Skin of body (tissue), 2 donors: ENCODE results near the gene DNAJC13. TPM values are rescaled to one million over a fixed set of nuclear protein-coding genes. Genes with fewer than 3 reads are reported as not detected.

ENCODE experiments used
- DNase-seq: peaks from one replicate; lab custom pipeline; 2025; lab: John Stamatoyannopoulos, UW
- total RNA-seq: library from RNA; depleted of rRNA; stranded (reverse); fragments of >200 nt; gene quantifications from one replicate; pipeline ENCODE4 v1.2.3, GENCODE V29; 2014

The DNAJC13 gene
- total RNA-seq, 1 donor from 2014 or later: 56.8 TPM

DNA sequence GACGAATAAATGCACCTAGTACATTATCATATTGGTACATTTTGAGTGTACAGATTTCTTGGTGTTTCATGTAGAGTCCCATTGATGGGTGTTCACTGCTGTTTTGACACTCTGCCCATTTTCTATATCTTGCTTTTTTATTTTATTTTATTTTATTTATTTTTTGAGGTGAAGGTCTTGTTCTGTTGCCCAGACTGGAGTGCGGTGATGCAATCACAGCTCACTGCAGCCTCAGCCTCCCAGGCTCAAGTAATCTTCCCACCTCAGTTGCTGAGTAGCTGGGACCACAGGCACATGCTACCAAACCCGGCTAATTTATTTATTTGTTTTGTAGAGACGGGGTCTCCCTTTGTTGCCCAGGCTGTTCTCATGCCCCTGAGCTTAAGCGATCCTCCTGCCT, 44.2 kb downstream of the DNAJC13 start:
- no peak for DNase-seq

DNA sequence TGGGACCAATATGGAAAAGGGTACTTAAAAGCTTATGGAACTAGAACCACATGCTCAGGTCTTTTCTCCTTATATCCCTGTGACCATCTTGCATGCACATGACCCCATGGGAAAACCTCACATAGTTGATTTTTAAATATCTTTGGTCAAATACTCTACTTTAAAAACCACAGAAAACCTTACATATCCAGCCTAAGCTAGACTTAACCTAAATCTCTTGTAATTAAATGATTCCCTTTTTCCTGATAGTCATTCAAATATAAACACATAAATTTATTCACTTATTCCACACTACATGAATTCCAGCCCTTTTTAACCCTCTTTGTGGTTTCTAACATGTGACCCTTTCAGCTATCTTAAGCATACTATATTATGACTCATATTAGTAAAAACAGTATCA, 46.8 kb downstream of the DNAJC13 start:
- no peak for DNase-seq

DNA sequence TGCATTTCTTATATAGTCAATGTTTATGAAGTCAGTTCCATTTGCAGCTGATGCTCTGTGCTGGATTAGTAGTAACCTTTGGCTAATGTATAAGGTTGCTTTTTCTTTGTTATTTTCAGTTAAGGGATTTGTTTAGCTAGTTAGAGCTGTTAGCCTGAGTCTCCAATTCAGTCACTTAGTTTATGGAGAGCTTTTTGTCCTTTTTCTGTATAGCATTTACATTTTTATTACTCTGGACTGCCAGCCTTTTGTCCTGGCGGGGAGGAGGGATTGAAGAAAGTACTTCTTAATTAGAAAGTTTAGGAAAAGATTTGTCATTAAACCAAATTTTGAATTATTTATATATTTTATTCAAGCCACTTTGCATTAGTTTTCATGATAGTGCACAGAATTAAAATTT, 52.0 kb downstream of the DNAJC13 start:
- DNase-seq: no peak

DNA sequence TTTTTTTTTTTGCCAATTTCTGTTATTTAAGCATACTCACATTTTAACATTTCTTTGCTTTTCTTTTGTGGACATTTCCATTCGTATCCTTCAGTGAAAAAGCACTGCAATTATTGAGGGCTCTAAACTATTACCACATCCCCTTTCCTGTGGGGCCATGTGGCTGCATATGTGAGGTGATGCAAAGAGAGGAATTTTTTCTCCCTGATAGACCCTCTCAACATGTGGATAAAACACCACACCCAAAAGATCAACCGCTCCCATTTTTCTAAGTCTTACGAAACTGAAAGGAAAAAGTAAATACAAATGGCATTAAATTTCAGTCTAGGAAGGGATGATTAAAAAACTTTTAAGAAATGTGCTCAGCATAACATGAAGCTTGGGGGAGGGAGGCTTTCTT, 68.8 kb downstream of the DNAJC13 start:
- DNase-seq: no peak

DNA sequence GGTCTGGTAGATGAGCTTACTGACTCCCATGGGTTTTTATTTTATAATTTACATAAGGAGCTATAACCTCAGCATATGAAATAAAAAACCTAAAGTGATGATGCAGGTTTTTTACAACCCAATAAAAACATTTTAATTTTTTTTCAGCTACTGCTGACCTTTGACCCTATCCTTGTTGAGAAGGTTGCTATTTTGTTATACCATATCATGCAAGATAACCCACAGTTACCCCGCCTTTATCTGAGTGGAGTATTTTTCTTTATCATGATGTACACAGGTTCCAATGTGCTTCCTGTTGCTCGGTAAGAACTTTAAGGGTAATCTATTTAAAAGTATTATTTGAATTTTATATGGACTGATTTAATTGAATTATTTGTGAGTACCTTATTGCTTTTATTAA, 70.8 kb downstream of the DNAJC13 start:
- no peak for DNase-seq

DNA sequence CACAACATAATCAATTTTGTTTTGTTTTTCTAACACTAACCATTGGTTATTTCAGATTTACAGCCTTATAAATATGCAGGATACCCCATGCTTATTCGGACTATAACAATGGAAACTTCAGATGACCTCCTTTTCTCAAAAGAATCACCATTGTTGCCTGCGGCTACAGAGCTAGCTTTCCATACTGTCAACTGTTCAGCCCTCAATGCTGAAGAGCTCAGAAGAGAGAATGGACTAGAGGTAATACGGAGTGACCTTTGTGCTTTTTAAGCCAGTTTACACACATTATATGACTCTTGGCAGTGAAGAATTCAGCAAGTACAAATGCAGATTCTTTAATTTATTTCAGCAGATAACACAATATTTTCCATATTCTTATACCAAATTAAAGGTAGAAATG, 81.8 kb downstream of the DNAJC13 start:
- no peak for DNase-seq

DNA sequence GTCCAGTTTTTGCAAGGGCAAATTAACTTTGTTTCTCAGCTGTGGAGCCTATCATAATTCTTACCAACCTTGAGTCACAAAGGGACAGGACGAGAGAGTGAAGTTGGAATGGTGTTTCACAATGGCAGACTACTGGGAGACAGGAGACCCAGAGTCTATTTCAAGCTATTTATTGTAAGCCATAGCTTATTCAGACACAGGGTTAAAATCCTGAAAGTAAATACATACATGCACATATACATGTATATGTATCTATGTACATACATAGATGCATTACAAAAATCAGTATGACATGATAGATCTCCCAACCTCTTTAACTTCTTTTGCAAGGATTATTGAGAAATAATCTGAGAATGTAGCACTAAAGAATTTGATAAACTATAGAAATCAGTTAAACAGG, 86.3 kb downstream of the DNAJC13 start:
- DNase-seq: no peak

DNA sequence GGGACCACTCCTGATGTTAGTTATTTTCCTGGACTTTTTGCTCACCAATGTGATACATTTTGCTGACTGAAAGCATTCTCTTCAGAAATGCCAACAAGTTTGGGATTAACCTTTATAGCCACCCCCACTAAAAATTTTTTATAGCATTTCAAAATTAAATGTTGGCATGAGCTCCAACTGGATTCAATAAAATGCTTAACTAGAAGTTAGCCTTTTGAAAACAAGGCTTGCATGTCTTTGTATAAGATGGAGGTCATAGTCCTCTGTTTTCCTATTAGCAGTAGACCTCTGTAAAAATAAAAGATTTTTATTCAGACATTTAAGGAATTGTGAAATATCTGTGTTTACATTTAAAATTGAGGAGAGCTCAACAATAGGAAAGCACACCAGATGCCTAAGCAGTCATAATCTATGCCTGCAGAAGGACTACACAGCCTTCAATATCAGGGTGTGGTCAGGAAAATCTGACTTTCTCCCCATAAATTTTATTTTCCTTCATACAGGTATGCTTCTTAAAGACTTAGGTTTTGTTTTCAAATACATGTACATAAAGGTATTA, 87.2 kb downstream of the DNAJC13 start:
- no peak for DNase-seq

DNA sequence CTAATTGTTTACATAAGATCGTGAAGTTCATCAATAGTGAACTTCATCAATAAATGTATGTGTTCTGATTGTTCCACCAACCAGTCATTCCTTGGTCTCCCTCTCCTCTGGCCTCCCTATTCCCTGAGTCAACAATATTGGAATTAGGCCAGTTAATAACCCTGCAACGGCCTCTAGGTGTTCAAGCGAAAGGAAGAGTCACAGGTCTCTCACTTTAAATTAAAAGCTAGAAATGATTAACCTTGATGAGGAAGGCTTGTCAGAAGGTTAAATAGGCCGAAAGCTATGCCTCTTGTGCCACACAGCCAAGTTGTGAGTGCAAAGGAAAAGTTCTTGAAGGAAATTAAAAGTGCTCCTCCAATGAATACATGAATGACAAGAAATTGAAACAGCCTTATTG, 90.4 kb downstream of the DNAJC13 start:
- DNase-seq: no peak

DNA sequence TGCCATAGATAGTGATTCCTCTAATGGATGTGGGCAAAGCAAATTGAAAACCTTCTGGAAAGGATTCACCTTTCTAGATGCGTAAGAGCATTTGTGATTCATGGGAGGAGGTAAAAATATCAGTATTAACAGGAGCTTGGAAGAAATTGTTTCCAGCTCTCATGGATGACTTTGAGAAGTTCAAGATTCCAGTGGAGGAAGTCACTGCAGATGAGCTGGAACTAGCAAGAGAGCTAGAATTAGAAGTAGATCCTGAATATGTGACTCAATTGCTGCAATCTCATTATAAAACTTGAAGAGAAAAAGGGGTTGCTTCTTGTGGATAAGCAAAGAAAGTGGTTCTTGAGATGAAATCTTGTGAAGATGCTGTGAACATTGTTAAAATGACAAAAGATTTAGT, 91.8 kb downstream of the DNAJC13 start:
- no peak for DNase-seq

DNA sequence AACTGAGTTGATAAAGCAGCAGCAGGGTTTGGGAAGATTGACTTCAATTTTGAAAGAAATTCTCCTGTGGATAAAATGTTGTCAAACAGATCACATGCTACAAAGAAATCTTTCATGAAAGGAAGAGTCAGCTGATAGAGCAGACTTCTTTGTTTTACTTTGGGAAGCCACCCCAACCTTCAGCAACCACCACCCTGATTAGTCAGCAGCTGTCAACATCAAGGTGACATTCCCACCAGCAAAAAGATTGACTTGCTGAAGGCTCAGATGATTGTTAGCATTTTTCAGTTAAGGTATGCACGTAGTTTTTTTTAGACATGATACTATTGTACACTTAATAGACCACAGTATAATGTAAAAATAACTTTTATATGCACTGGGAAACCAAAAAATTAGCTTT, 92.2 kb downstream of the DNAJC13 start:
- DNase-seq: no peak

DNA sequence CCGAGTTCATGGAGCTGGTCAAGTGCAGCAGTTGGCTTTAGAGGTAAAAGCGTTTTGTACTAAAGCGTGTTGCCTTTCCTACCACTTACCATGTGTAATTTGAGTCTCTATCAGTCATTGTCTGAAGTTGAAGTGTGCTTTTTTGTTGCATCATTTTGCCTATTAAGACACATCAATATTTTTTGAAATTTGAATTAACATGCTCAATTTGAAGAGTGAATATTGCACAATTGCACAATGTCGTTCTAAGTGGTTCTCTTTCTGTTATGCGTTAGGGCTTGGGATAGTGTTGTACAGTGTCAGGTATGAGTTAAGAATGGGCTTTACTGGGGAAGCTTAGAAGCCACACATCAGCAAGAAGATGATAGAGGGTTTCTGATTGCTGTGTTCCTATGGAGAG, 95.8 kb downstream of the DNAJC13 start:
- DNase-seq: no peak

DNA sequence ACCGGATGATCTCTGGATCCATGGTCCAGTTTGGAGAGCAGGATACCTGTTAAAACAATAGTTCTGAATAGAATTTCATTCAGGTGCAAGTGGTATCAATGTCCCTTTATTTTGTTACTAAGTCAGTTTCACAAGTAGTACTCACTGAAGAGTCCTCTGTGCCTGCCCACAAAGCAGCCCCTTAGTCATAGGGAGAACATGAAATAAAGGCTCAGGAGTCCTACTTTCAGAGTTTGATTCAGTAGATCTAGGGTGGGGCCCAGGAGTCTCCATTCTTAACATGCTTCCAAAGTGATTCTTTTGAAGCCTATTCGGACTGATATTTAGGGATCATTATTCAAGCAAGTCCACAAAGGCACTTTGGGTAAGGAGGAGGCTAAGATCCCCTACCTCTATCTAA, 100.0 kb downstream of the DNAJC13 start:
- DNase-seq: no peak

DNA sequence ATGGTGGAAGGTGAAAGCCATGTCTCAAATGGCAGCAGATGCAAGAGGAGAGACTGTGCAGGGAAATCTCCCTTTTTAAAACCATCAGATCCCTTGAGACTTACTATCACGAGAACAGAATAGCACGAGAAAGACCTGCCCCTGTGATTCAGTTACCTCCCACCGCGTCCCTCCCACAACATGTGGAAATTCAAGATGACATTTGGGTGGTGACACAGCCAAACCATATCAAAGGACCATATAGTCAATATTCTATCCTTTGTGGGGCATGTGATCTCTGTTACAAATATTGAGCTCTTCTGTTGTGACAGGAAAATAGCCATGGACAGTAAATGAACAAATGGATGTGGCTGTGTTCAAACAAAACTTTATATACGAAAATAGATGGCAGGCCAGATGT, 102.6 kb downstream of the DNAJC13 start:
- DNase-seq: no peak

DNA sequence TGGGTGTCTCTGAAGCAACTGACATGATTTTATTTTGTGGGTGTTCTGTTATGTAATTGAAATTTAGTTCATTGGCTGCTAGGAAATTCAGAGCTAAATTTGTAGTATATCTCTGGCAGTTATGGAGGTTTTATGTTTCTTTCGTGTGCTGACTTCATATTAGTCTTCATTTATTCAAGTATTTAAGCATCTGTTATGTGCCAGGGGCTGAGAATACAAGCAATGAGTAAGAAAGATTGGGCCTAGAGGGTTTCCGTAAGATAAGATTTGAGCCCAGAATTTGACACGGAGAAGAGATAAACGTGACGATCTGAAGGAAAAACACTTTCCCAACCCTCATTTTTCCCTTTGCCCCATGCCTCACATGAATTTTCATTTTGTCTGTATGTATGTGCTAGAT, 104.6 kb downstream of the DNAJC13 start:
- no peak for DNase-seq

DNA sequence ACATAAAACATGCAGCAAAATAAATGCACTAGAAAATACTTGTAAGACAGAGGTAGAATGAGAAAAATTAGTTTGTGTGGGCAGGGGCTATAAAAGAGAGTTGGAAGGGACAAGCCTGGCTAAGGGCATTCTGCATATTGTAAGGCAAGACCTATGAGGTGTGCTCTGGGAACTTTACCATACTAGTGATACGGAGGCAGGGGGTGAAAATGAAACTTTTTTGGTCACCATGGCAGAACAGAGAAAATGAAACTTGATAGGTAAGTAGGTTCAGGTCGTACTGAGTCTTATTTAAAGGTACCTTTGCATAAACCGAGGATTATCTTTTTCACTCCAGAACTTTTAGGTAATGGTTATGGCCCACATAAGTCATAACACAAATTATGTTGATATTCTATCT, 105.1 kb downstream of the DNAJC13 start:
- no peak for DNase-seq

DNA sequence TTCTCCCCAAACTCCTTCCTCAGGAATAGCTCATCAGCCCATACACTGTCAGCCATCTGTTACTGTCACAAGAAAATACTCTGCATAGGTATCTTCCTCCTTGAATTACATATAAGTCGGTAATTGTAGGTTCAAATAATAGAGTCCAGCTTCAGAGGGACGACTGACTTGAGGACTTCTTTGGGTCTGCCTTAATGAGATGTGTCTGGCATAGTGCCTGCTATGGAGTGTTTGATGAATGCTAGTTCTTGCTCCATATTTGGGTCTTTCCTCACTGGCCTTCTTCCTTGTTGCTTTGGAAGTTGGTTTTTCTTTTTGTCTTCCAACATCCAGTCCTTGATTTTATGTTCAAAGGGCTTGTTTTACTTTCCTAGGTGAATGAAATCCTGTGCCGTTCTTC, 113.3 kb downstream of the DNAJC13 start:
- no peak for DNase-seq

DNA sequence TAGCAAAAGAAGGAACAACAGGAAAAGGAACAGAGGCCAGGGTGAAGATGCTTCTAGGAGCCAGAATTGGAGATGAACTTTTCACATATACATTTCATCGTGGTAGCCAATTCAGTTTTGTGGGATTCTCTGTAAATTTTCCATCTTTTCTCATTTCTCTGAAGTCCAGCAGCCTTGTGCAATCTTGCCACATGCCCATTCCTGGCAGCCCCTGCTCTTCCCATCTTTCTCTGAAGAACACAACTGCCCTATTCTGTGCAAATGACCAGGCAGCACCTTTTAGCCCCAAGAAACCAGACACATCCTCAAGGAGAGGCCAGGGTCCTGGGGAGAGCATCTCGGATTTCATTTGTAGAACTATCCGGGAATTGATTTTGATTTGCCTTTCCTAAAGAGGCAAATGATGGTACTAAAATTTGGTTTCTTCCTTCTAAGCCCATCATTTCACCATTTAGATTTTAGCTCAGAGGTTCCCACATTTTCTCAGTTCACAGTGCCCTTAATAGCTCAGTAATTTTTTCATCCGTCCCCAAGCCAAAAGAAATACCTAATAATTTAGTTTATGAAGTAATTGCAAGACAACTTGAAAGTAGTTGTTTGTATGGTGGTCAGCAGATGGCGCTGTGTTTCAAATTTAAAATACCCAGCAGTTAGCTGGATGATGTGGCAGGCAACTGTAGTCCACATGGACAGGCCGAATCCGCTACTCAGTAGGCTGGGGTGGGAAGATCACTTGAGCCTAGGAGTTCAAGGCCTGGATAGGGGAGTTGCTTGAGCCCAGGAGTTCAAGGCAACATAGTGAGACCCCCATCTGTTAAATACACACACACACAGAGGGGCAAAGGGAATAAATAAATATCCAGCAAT, 118.5 kb downstream of the DNAJC13 start:
- DNase-seq: peak; percentile 79

DNA sequence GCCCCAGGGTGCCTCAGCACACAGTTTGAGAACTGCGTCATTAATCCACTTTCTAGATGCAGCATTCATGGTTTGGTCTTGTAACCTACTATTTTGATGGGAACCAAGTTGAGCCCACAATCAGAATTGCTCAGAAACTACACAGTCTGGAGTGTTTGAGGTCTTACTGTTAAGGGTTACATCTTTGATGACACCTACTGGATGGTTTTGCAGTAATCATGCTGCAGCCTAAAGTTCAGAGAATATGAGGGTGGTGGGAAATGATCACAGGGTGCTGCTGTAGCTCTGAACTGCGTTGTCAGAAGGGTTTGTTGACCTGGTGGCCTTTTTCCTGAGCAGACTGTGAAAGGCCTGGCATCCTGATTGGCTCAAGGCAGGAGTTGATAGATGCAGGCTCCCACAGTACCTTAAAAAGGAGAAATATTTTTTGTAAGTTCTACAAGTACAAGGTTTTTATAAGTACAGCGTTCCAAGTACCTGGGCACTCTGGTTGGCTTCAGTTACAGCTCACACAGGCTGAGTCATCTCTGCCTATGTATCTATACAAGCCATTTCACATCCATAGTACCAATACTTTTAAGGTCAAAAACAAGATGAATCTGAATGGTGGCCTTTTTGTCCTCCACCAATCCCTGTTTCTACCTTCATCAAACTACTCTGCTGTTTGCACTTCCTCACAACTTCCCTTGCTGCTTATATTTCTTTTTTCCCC, 119.3 kb downstream of the DNAJC13 start:
- DNase-seq: no peak

DNA sequence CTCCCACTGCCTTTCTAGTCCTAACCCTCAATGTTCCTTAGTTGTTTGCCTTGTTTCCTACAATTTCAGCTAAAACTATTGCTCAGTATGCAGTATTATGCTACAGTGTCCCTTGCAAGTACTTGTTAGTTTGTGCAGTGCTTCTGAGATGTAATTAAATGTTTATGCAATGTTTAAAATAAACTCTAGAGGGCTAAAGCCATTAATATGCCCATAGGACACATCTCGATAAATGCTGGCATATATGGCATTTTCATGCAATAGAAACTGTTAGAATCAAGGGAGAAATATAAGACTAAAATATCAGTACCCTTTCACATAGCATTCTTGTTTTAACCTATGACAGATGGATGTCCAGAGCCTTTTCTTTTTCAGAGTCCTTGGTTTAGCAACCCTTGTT, 120.0 kb downstream of the DNAJC13 start:
- DNase-seq: no peak

DNA sequence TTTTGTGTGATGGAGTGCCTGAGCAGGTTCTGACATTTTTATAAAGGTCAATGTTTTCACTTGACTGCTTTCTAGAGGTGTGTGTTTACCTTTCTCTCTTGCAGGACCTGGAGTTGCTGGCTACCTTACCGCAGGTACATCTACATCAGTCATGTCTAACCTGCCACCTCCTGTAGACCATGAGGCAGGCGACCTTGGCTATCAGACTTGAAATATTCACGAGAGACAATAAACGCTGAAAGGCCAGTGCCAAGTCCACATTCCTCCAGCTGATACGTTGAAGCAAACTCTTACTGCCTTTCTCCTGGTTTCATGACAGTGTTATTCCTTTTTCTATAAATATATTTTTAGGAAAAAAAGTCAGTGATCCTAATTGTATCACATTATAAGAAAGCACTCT, 120.8 kb downstream of the DNAJC13 start:
- DNase-seq: no peak

DNA sequence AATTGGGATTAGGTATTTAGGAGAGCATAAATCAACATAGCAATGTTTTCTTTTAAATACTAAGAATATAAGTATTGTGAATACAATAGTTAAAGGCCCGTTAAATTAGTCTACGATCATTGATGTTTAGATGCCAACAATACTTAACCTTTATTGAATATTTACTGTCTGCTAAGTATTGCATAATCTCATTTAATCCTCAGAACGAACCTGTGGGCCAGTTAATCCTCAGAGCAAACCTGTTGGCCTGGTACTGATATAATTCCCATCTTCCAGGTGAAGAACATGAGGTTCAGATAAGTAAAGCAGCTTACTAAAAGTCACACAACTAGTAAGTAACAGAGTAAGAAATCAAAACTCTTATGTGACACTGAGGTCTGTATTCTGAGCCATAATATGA, 122.4 kb downstream of the DNAJC13 start:
- DNase-seq: no peak

DNA sequence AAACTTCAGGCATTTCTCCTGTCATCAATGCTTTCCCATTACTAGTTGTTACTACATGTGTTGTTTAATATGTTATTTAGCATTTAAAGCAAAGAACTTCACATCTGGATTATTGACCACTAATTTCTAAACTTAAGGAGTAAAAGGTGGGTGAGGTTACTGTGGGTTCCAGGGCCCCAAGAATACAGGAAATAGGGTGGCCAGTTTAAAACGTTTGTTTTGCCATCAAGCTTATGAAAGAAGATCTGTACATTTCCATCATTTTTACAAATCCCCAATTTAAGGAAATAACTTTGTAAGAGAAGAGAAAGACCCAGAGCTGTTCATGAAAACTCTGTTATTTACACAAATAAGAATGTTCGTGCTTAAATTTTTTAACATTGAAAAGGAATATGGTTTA, 125.3 kb downstream of the DNAJC13 start:
- no peak for DNase-seq
